HepG2 (cell line): ENCODE data around the gene AFAP1. TPM values are rescaled to one million over a fixed set of nuclear protein-coding genes. Genes with fewer than 3 reads are reported as not detected.

ENCODE experiments used
- ATF4 ChIP-seq, 2 experiments: fragments of 450-650 bp in 1 of 2; sonication (generic) in 1 of 2; formaldehyde crosslinking; IDR thresholded peaks; 2 replicates each; pipeline versions ENCODE4 v1.5.0 to v1.8.0; 2020 to 2022; ENCODE audit warnings: mild to moderate bottlenecking in 1 of 2, missing genetic modification reagents in 1 of 2
- CEBPB ChIP-seq: IDR thresholded peaks from 2 replicates; pipeline ENCODE4 v1.6.1; 2011; ENCODE audit warnings: low read depth, low read length, improper control_type of control experiment, borderline replicate concordance
- CEBPG ChIP-seq: IDR thresholded peaks from 2 replicates; pipeline ENCODE4 v1.6.1; 2016
- CTCF ChIP-seq: sonication (generic); formaldehyde crosslinking; IDR thresholded peaks from 2 replicates; pipeline ENCODE4 v1.5.0; 2020; ENCODE audit warnings: mild to moderate bottlenecking, missing genetic modification reagents, moderate library complexity
- EP300 ChIP-seq, 3 experiments: sonication (generic) in 1 of 3; formaldehyde crosslinking in 1 of 3; IDR thresholded peaks; 2 replicates each; pipeline versions ENCODE4 v1.5.1 to v1.6.1; 2011 to 2020; ENCODE audit warnings: low read depth in 2 of 3, low read length in 2 of 3, borderline replicate concordance in 1 of 3, improper control_type of control experiment in 1 of 3, mild to moderate bottlenecking in 1 of 3, missing genetic modification reagents in 1 of 3, moderate library complexity in 1 of 3
- FOXJ3 ChIP-seq: sonication (generic); formaldehyde crosslinking; IDR thresholded peaks from 2 replicates; pipeline ENCODE4 v1.4.0; 2020; ENCODE audit warnings: missing genetic modification reagents, mild to moderate bottlenecking, borderline replicate concordance
- HNF4G ChIP-seq, 2 experiments: sonication (generic) in 1 of 2; formaldehyde crosslinking in 1 of 2; IDR thresholded peaks; 2 replicates each; pipeline versions ENCODE4 v1.4.0 to v1.6.1; 2011 to 2020; ENCODE audit warnings: borderline replicate concordance in 2 of 2, low read depth in 2 of 2, mild to moderate bottlenecking in 2 of 2, low read length in 1 of 2, missing genetic modification reagents in 1 of 2, moderate library complexity in 1 of 2
- HNRNPH1 ChIP-seq: fragments of 200-400 bp; formaldehyde crosslinking; optimal IDR thresholded peaks from 2 replicates; pipeline ENCODE3; 2017; ENCODE audit warnings: mild to moderate bottlenecking, low read depth, low read length
- HNRNPUL1 ChIP-seq: fragments of 200-400 bp; formaldehyde crosslinking; IDR thresholded peaks from 2 replicates; pipeline ENCODE4 v1.6.1; 2017; ENCODE audit warnings: low read depth, mild to moderate bottlenecking, low read length, moderate library complexity
- HOXA3 ChIP-seq: sonication (generic); formaldehyde crosslinking; IDR thresholded peaks from 2 replicates; pipeline ENCODE4 v1.5.0; 2020; ENCODE audit warnings: missing genetic modification reagents
- POGZ ChIP-seq: sonication (generic); formaldehyde crosslinking; IDR thresholded peaks from 2 replicates; pipeline ENCODE4 v1.4.0; 2020; ENCODE audit warnings: mild to moderate bottlenecking, missing genetic modification reagents
- RBAK ChIP-seq: sonication (generic); formaldehyde crosslinking; IDR thresholded peaks from 2 replicates; pipeline ENCODE4 v1.5.1; 2020; ENCODE audit warnings: mild to moderate bottlenecking, missing genetic modification reagents
- SMC3 ChIP-seq: IDR thresholded peaks from 2 replicates; pipeline ENCODE4 v1.6.1; 2011; ENCODE audit warnings: low read length, improper control_type of control experiment
- STAG1 ChIP-seq: sonication (generic); formaldehyde crosslinking; IDR thresholded peaks from 2 replicates; pipeline ENCODE4 v1.4.0; 2020; ENCODE audit warnings: missing genetic modification reagents
- TEAD3 ChIP-seq: optimal IDR thresholded peaks from 2 replicates; pipeline ENCODE3; 2016; ENCODE audit warnings: borderline replicate concordance
- TMF1 ChIP-seq: sonication (generic); formaldehyde crosslinking; IDR thresholded peaks from 2 replicates; pipeline ENCODE4 v1.8.1; 2022; ENCODE audit warnings: low read depth, missing genetic modification reagents
- ZBED4 ChIP-seq: sonication (generic); formaldehyde crosslinking; IDR thresholded peaks from 2 replicates; pipeline ENCODE4 v1.4.0; 2020; ENCODE audit warnings: missing genetic modification reagents, borderline replicate concordance
- ZIK1 ChIP-seq: sonication (generic); formaldehyde crosslinking; IDR thresholded peaks from 2 replicates; pipeline ENCODE4 v1.5.0; 2020; ENCODE audit warnings: mild to moderate bottlenecking, low read depth, missing genetic modification reagents, borderline replicate concordance
- ZNF350 ChIP-seq: sonication (generic); formaldehyde crosslinking; IDR thresholded peaks from 2 replicates; pipeline ENCODE4 v1.4.0; 2020; ENCODE audit warnings: mild to moderate bottlenecking, low read depth, missing genetic modification reagents, borderline replicate concordance
- ZNF580 ChIP-seq: IDR thresholded peaks from 2 replicates; pipeline ENCODE4 v1.6.1; 2016; ENCODE audit warnings: low read depth, borderline replicate concordance
- polyA plus RNA-seq, 8 experiments: library from polyadenylated mRNA; depleted of rRNA in 3 of 8; stranded (reverse) in 7 of 8; unstranded in 1 of 8; fragments of >200 nt; fragmentation: Illumina TruSeq in 4 of 8; extraction: Trizol in 4 of 8; gene quantifications; 2 replicates each; pipeline versions ENCODE4 v1.2.1 to v1.2.3, GENCODE V29; 2011 to 2016; ENCODE audit warnings: low read depth in 4 of 8, missing spikeins in 1 of 8, mixed read lengths in 1 of 8; ENCODE audit not compliant: insufficient read depth in 1 of 8
- total RNA-seq, 5 experiments: library from RNA; depleted of rRNA; stranded (reverse); fragments of >200 nt; fragmentation: Illumina TruSeq; extraction: Trizol; gene quantifications; 2 replicates each; pipeline ENCODE4 v1.2.3, GENCODE V29; 2016; ENCODE audit warnings: low read depth in 1 of 5

The AFAP1 gene
- total and polyA plus RNA-seq, 2 of the 13 experiments (the other 11 are each of a cell fraction or from before 2014, with no cell fraction given), result 2.5 TPM

- no peak for TF ChIP-seq ZNF350 (CRISPR knock-in tag)
- peak; percentile 43; the same call in 1 of the 2 replicates for TF ChIP-seq CEBPG (CRISPR knock-in tag)
- TF ChIP-seq POGZ (CRISPR knock-in tag), result no peak
- no peak for TF ChIP-seq ZNF580 (CRISPR knock-in tag)
- no peak for TF ChIP-seq FOXJ3 (CRISPR knock-in tag)
- TF ChIP-seq HOXA3 (CRISPR knock-in tag), result 0 out of 2 replicates have a peak, but pooled peaks have one; percentile 20
- peak; percentile 67 for TF ChIP-seq CTCF (CRISPR knock-in tag)
- no peak for TF ChIP-seq HNRNPUL1
- TF ChIP-seq ZIK1 (CRISPR knock-in tag), result no peak
- peak; percentile 14 for TF ChIP-seq TEAD3
- TF ChIP-seq EP300 (IDR thresholded peaks at IDR 0.05; ENCODE audit: low read depth in 2 of 2, low read length in 2 of 2), result 0 out of 4 replicates have a peak, but pooled peaks of 1 of the 2 experiments have one; percentile 19
- TF ChIP-seq EP300 (CRISPR knock-in tag; IDR thresholded peaks at IDR 0.05; ENCODE audit: borderline replicate concordance), result no peak
- TF ChIP-seq HNF4G (IDR thresholded peaks at IDR 0.05; ENCODE audit: borderline replicate concordance, low read depth, low read length), result peak; percentile 45; the same call in 1 of the 2 replicates
- no peak for TF ChIP-seq HNF4G (CRISPR knock-in tag; IDR thresholded peaks at IDR 0.05; ENCODE audit: borderline replicate concordance, low read depth)
- TF ChIP-seq RBAK (CRISPR knock-in tag), result no peak
- TF ChIP-seq HNRNPH1, result no peak
- peak in 1 of 2 experiments; percentile 90; a peak in 2 of 4 replicates for TF ChIP-seq ATF4 (CRISPR knock-in tag; IDR thresholded peaks at IDR 0.05)
- TF ChIP-seq TMF1 (CRISPR knock-in tag), result no peak
- peak; percentile 79 for TF ChIP-seq SMC3
- TF ChIP-seq ZBED4 (CRISPR knock-in tag), result no peak
- peak; percentile 19; the same call in 1 of the 2 replicates for TF ChIP-seq CEBPB
- peak; percentile 47 for TF ChIP-seq STAG1 (CRISPR knock-in tag)
These were observed 169.2 kb downstream of the AFAP1 start (continued) for GRCh38 chr4:7770224-7771050.
